Pancreas (tissue), 10 donors: Measurements from ENCODE around the gene GNA14. TPM values are rescaled to one million over a fixed set of nuclear protein-coding genes. Genes with fewer than 3 reads are reported as not detected.
"Not testable (repeated sequence)": the region's sequence is repeated elsewhere in the genome, so short reads cannot be mapped to it uniquely, and the experiment has no call there.

ENCODE experiments used
- ATAC-seq, 4 donors: fragments of 200-7000 bp; cut with Tn5 transposase; one replicate each; pipeline versions ENCODE4 v1.8.0 to v1.9.1; 2020; ENCODE audit warnings: mild to moderate bottlenecking in 4 of 4, moderate library complexity in 4 of 4
- DNase-seq, 6 donors: peaks; one replicate each; pipeline ENCODE4 v3.0.0-alpha.2; 2020
- FAIRE-seq: peaks from 2 replicates; lab custom pipeline; 2012; peaks lifted over from hg19 to GRCh38; lab: Jason Lieb, UNC
- H3K27ac ChIP-seq, 4 donors: fragments of 200-600 bp; sonication (generic); 1 replicate in 3 of 4; 2 replicates in 1 of 4; pipeline versions ENCODE4 v1.5.0 to v1.8.0; 2020
- H3K27me3 ChIP-seq, 4 donors: fragments of 200-600 bp; one replicate each; pipeline ENCODE4 v1.8.0; 2021
- H3K36me3 ChIP-seq, 3 donors: fragments of 200-600 bp; sonication (generic) in 1 of 3; one replicate each; pipeline versions ENCODE4 v1.5.0 to v1.8.0; 2020 to 2021
- H3K4me1 ChIP-seq, 3 donors: fragments of 200-600 bp; one replicate each; pipeline ENCODE4 v1.8.0; 2021
- H3K4me3 ChIP-seq, 4 donors: fragments of 200-600 bp; sonication (generic) in 2 of 4; one replicate each; pipeline versions ENCODE4 v1.5.0 to v1.8.0; 2020 to 2021
- H3K9me3 ChIP-seq, 4 donors: fragments of 200-600 bp; one replicate each; pipeline ENCODE4 v1.8.0; 2021
- CTCF ChIP-seq, 4 donors: fragments of 200-600 bp; sonication (generic) in 3 of 4; IDR thresholded peaks; one replicate each; pipeline versions ENCODE4 v1.5.0 to v1.8.0; 2021; ENCODE audit warnings: antibody characterized with exemption in 4 of 4
- WGBS, 2 donors: extraction: QIAGEN DNeasy Blood & Tissue Kit; methylation state at CpG; one replicate each; pipeline ENCODE4 v1.1.7; 2013; 5-methylcytosine and 5-hydroxymethylcytosine counted together
- intact Hi-C, 3 donors: fragments of 100-400 bp; cut with DNase I; formaldehyde crosslinking; loops; one replicate each; pipeline versions ENCODE4 v1.11.1 to v1.14.2; 2022
- polyA plus RNA-seq, 2 donors: library from polyadenylated mRNA; stranded (reverse); fragments of 200-250 nt; gene quantifications; one replicate each; pipeline ENCODE4 v1.2.3, GENCODE V29; 2013
- total RNA-seq, 6 donors: library from RNA; stranded (reverse); fragmentation: NEBNext Ultra II Directional in 4 of 6; extraction: Animal tissue kit (Norgen Biotek cat#: 25700) in 4 of 6; gene quantifications; one replicate each; pipeline versions ENCODE4 v1.2.1 to v1.2.4, GENCODE V29; 2021 to 2023
- donor health status: healthy with polysubstance abuse.
- donor health status: DM: no; HTN: no; CAD: no; lungs with moderate emphysema.
- donor health status: DM: no; HTN: no; CAD: no.
- donor health status: control.
- donor health status: control.
- donor health status: Bipolar disorder and iron deficiency.
- donor health status: DM: yes; HTN: yes; CAD: no.
- donor health status: DM: no; HTN: no; CAD: no.
- donor health status: DM: no; HTN: no; CAD: no.
- donor health status: DM: yes; HTN: yes; CAD: no.

The GNA14 gene
- total and polyA plus RNA-seq, 8 donors, result 0.92 to 2.0 (median 1.5) TPM

- no peak for TF ChIP-seq CTCF (IDR thresholded peaks at IDR 0.05)
- FAIRE-seq (no peak), DNase-seq (no peak), ATAC-seq (no peak)
- Histone ChIP-seq H3K36me3 (no peaks in the 10 kb centered on the region), H3K27ac (no peak overlapping the region), H3K4me1 (no peaks in the 10 kb centered on the region), H3K4me3 (no peak overlapping the region), H3K27me3 (no peaks in the 10 kb centered on the region), H3K9me3 (no peaks in the 10 kb centered on the region)
- intact Hi-C loops, result no loop called here
- 70 to 79% methylated on average over 1 of the region's 1 CpG for WGBS, 2 donors
These were observed 149.2 kb downstream of the GNA14 start for GRCh38 chr9:77498891-77499290.

GRCh38 chr9:77497322-77498198, 150.6 kb downstream of the GNA14 start:
- no peak overlapping the region for H3K4me3 ChIP-seq
- intact Hi-C loops, result no loop called here
- 81 to 92% methylated on average over 6 of the region's 6 CpGs for WGBS, 2 donors
- no peaks in the 10 kb centered on the region for H3K36me3 ChIP-seq
- H3K27ac ChIP-seq, result no peak overlapping the region
- FAIRE-seq (no peak), ATAC-seq (no peak), DNase-seq (no peak)
- H3K4me1 ChIP-seq, result no peaks in the 10 kb centered on the region
- H3K27me3 ChIP-seq, result no peaks in the 10 kb centered on the region
- no peaks in the 10 kb centered on the region for H3K9me3 ChIP-seq
- TF ChIP-seq CTCF (IDR thresholded peaks at IDR 0.05), result no peak

GRCh38 chr9:77495834-77496671, 152.1 kb downstream of the GNA14 start:
- peak in 1 of 4 donors; percentile 38 for ATAC-seq
- WGBS, 2 donors, result 72 to 75% methylated on average over 4 of the region's 4 CpGs

GRCh38 chr9:77490279-77490678, 157.8 kb downstream of the GNA14 start:
- ATAC-seq, H3K27ac ChIP-seq, H3K9me3 ChIP-seq, H3K4me3 ChIP-seq, H3K27me3 ChIP-seq, intact Hi-C loops, FAIRE-seq, H3K4me1 ChIP-seq, H3K36me3 ChIP-seq: not testable (repeated sequence)
- DNase-seq, result peak in 1 of 6 donors; percentile 59
- WGBS, 2 donors, result 92 to 93% methylated on average over 9 to 18 of the region's 18 CpGs

More at GRCh38 chr9:77495834-77496671, 152.1 kb downstream of the GNA14 start:
- H3K36me3 ChIP-seq, result no peaks in the 10 kb centered on the region
- FAIRE-seq, result no peak
- intact Hi-C loops, result no loop called here
- H3K27ac ChIP-seq, result no peak overlapping the region
- H3K27me3 ChIP-seq, result no peaks in the 10 kb centered on the region
- TF ChIP-seq CTCF (IDR thresholded peaks at IDR 0.05), result no peak
- no peak overlapping the region for H3K4me3 ChIP-seq
- no peak for DNase-seq
- H3K4me1 ChIP-seq, result no peaks in the 10 kb centered on the region
- no peaks in the 10 kb centered on the region for H3K9me3 ChIP-seq

GRCh38 chr9:77489405-77490163, 158.5 kb downstream of the GNA14 start:
- H3K4me1 ChIP-seq, ATAC-seq, DNase-seq, H3K27me3 ChIP-seq, H3K27ac ChIP-seq, H3K36me3 ChIP-seq, H3K4me3 ChIP-seq, H3K9me3 ChIP-seq, FAIRE-seq, intact Hi-C loops: not testable (repeated sequence)
- WGBS, 2 donors, result 79 to 88% methylated on average over 21 to 23 of the region's 23 CpGs
